HEK293 (cell line): ENCODE results near the gene FDXACB1.

Experiments used
- CTCF ChIA-PET: fragments of 350-600 bp; formaldehyde crosslinking; extraction: SDS; loops from one replicate; lab custom pipeline; 2021; ENCODE audit warnings: antibody characterized with exemption; lab: Yijun Ruan, JAX
- POLR2A ChIA-PET: fragments of 300-600 bp; formaldehyde crosslinking; extraction: SDS; loops from one replicate; lab custom pipeline; 2020; ENCODE audit warnings: antibody characterized with exemption, inconsistent platforms; lab: Yijun Ruan, JAX
- H3K27ac ChIP-seq: fragments of 200-500 bp; sonication (Bioruptor generic); 2 replicates; pipeline ENCODE4 v1.5.1; 2014; ENCODE audit warnings: low read depth, low read length, control low read depth, inconsistent platforms; ENCODE audit errors: extremely low read depth
- H3K36me3 ChIP-seq, 2 experiments: fragments of 200-500 bp in 1 of 2; sonication (Bioruptor generic) in 1 of 2; 1 replicate in 1 of 2; 2 replicates in 1 of 2; pipeline ENCODE4 v1.5.1; 2014 to 2017; ENCODE audit warnings: inconsistent platforms in 2 of 2, low read length in 2 of 2; ENCODE audit not compliant: control insufficient read depth in 2 of 2, insufficient read depth in 1 of 2
- H3K4me1 ChIP-seq: fragments of 200-500 bp; sonication (Bioruptor generic); 2 replicates; pipeline ENCODE4 v1.5.1; 2014; ENCODE audit warnings: mild to moderate bottlenecking, low read length, inconsistent platforms; ENCODE audit not compliant: control insufficient read depth, insufficient read depth
- H3K4me3 ChIP-seq: 2 replicates; pipeline ENCODE4 v1.5.1; 2011; ENCODE audit warnings: low read depth, mild to moderate bottlenecking, control low read depth, low read length, moderate library complexity
- H3K9me3 ChIP-seq: fragments of 200-500 bp; sonication (Bioruptor generic); 2 replicates; pipeline ENCODE4 v1.5.1; 2014; ENCODE audit warnings: low read depth, low read length, inconsistent platforms; ENCODE audit not compliant: control insufficient read depth, insufficient read depth
- BCL11B ChIP-seq: fragments of 450-650 bp; formaldehyde crosslinking; IDR thresholded peaks from 2 replicates; pipeline ENCODE4 v1.5.1; 2016; ENCODE audit warnings: low read depth, missing biosample characterization, missing genetic modification characterization
- GLIS1 ChIP-seq: fragments of 450-650 bp; formaldehyde crosslinking; IDR thresholded peaks from 2 replicates; pipeline ENCODE4 v1.5.1; 2016; ENCODE audit warnings: missing biosample characterization, missing genetic modification characterization
- SCRT1 ChIP-seq: fragments of 450-650 bp; formaldehyde crosslinking; IDR thresholded peaks from 2 replicates; pipeline ENCODE4 v1.5.1; 2016; ENCODE audit warnings: missing biosample characterization, missing genetic modification characterization, borderline replicate concordance
- YY1 ChIP-seq: fragments of 450-650 bp; formaldehyde crosslinking; IDR thresholded peaks from 2 replicates; pipeline ENCODE4 v1.5.1; 2018; ENCODE audit warnings: missing biosample characterization, missing genetic modification characterization
- ZBTB20 ChIP-seq: fragments of 450-650 bp; formaldehyde crosslinking; IDR thresholded peaks from 2 replicates; pipeline ENCODE4 v1.5.1; 2016; ENCODE audit warnings: missing biosample characterization, missing genetic modification characterization
- ZNF132 ChIP-seq: fragments of 450-650 bp; formaldehyde crosslinking; IDR thresholded peaks from 2 replicates; pipeline ENCODE4 v1.5.1; 2017; ENCODE audit warnings: missing biosample characterization, missing genetic modification characterization, borderline replicate concordance
- ZNF302 ChIP-seq: fragments of 450-650 bp; formaldehyde crosslinking; IDR thresholded peaks from 2 replicates; pipeline ENCODE4 v1.5.1; 2016; ENCODE audit warnings: missing biosample characterization, missing genetic modification characterization, low read depth
- ZNF354C ChIP-seq: fragments of 450-650 bp; formaldehyde crosslinking; IDR thresholded peaks from 2 replicates; pipeline ENCODE4 v1.5.1; 2016; ENCODE audit warnings: missing biosample characterization, missing genetic modification characterization, low read depth, borderline replicate concordance
- ZNF501 ChIP-seq: fragments of 450-650 bp; formaldehyde crosslinking; IDR thresholded peaks from 2 replicates; pipeline ENCODE4 v1.5.1; 2016; ENCODE audit warnings: missing biosample characterization, missing genetic modification characterization
- ZNF530 ChIP-seq: fragments of 450-650 bp; formaldehyde crosslinking; IDR thresholded peaks from 2 replicates; pipeline ENCODE4 v1.5.1; 2016; ENCODE audit warnings: low read depth, missing biosample characterization, missing genetic modification characterization
- ZNF596 ChIP-seq: fragments of 450-650 bp; IDR thresholded peaks from 2 replicates; pipeline ENCODE4 v1.5.0; 2018; ENCODE audit warnings: missing biosample characterization, mild to moderate bottlenecking, missing genetic modification characterization, moderate library complexity
- ZNF654 ChIP-seq: fragments of 450-650 bp; formaldehyde crosslinking; IDR thresholded peaks from 2 replicates; pipeline ENCODE4 v1.5.1; 2016; ENCODE audit warnings: low read depth, missing biosample characterization, missing genetic modification characterization
- ZNF664 ChIP-seq: fragments of 450-650 bp; formaldehyde crosslinking; IDR thresholded peaks from 2 replicates; pipeline ENCODE4 v1.5.1; 2016; ENCODE audit warnings: missing biosample characterization, missing genetic modification characterization
- ZNF707 ChIP-seq: fragments of 450-650 bp; formaldehyde crosslinking; IDR thresholded peaks from 2 replicates; pipeline ENCODE4 v1.5.1; 2016; ENCODE audit warnings: missing biosample characterization, missing genetic modification characterization
- TF ChIP-seq, protein P1 (sequence below): fragments of 450-650 bp; formaldehyde crosslinking; IDR thresholded peaks from 2 replicates; pipeline ENCODE4 v1.5.1; 2016; ENCODE audit warnings: missing biosample characterization, missing genetic modification characterization
- TF ChIP-seq, protein P2 (sequence below): sonication (generic); formaldehyde crosslinking; IDR thresholded peaks from 2 replicates; pipeline ENCODE4 v1.8.1; 2022; ENCODE audit warnings: mild to moderate bottlenecking, moderate library complexity, missing genetic modification reagents
- TF ChIP-seq, protein P3 (sequence below): fragments of 450-650 bp; formaldehyde crosslinking; IDR thresholded peaks from 2 replicates; pipeline ENCODE4 v1.5.1; 2016; ENCODE audit warnings: missing biosample characterization, missing genetic modification characterization
- TF ChIP-seq, protein P4 (sequence below): fragments of 450-650 bp; formaldehyde crosslinking; conservative IDR thresholded peaks from 2 replicates; pipeline ENCODE4 v1.5.1; 2016; ENCODE audit warnings: low read depth, missing biosample characterization, missing genetic modification characterization

Gene FDXACB1

DNA sequence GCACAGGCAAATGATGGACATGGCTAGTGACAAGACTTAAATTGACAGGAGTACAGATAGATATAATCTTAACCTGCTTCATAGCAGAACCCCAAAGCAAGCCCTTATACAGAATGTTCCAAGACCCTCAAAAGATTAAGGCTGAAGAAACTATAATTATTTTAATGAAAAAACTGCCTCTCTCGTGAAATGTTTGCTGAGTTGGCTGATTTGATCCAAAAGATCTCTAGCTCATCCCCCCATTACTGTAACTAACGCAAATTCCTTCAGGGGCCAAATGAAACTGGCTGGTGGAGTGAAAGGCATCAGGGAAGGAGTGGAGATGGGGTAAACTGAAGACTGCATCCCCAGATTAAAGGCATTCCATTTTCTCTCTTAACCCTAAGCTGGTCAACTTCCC, 26.9 kb downstream of the FDXACB1 start (continued):
- TF ChIP-seq, protein P1, sequence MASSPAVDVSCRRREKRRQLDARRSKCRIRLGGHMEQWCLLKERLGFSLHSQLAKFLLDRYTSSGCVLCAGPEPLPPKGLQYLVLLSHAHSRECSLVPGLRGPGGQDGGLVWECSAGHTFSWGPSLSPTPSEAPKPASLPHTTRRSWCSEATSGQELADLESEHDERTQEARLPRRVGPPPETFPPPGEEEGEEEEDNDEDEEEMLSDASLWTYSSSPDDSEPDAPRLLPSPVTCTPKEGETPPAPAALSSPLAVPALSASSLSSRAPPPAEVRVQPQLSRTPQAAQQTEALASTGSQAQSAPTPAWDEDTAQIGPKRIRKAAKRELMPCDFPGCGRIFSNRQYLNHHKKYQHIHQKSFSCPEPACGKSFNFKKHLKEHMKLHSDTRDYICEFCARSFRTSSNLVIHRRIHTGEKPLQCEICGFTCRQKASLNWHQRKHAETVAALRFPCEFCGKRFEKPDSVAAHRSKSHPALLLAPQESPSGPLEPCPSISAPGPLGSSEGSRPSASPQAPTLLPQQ = no peak
- TF ChIP-seq, protein P2, sequence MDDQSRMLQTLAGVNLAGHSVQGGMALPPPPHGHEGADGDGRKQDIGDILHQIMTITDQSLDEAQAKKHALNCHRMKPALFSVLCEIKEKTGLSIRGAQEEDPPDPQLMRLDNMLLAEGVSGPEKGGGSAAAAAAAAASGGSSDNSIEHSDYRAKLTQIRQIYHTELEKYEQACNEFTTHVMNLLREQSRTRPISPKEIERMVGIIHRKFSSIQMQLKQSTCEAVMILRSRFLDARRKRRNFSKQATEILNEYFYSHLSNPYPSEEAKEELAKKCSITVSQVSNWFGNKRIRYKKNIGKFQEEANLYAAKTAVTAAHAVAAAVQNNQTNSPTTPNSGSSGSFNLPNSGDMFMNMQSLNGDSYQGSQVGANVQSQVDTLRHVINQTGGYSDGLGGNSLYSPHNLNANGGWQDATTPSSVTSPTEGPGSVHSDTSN (CRISPR knock-in tag) = no peak
- TF ChIP-seq YY1 (tag by site-specific recombination) (no peak), BCL11B (tag by site-specific recombination) (no peak), ZBTB20 (tag by site-specific recombination) (no peak), ZNF302 (tag by site-specific recombination) (no peak)

DNA sequence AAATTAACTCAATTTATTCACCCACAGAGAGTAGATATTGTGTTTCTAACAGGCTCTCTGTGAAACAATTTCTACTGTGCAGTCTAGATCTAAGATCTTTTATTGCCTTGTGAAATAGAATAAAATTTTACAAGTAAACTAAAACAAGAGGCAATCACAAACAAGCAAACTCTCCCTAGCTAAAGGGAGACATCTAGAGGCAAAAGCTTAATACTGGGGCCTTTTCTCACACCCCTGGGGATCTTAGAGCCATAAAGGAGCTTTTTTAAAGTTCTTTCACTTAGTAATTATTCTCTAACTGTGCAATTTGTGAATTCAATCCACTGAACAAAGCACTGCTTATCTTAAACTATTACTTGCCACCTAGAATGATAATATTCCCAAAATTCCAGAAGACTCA, 27.3 kb downstream of the FDXACB1 start:
- TF ChIP-seq ZNF654 (tag by site-specific recombination) (peak; percentile 33), ZNF530 (tag by site-specific recombination) (no peak), ZNF707 (tag by site-specific recombination) (no peak), GLIS1 (tag by site-specific recombination) (0 out of 2 replicates have a peak, but pooled peaks have one; percentile 6)
- no peak overlapping the region for H3K4me3 ChIP-seq
- peaks cover 0 to 64% of the 10 kb centered on the region in 2 experiments; a peak in 2 of 3 replicates for H3K36me3 ChIP-seq
- ChIA-PET CTCF (interaction anchor here (1.3 to 2.3 kb wide), 3 partner anchors 9 to 265 kb away, joined by 5 to 8 read pairs (median 5); no protein-coding TSS in a partner anchor), POLR2A (interaction anchor here (1.1 kb wide), 1 partner anchor 19 kb away, joined by 3 read pairs; the partner anchor contains the start of gene ALG9)
- no peaks in the 10 kb centered on the region for H3K9me3 ChIP-seq
- H3K4me1 ChIP-seq = no peaks in the 10 kb centered on the region
- H3K27ac ChIP-seq = no peak overlapping the region

DNA sequence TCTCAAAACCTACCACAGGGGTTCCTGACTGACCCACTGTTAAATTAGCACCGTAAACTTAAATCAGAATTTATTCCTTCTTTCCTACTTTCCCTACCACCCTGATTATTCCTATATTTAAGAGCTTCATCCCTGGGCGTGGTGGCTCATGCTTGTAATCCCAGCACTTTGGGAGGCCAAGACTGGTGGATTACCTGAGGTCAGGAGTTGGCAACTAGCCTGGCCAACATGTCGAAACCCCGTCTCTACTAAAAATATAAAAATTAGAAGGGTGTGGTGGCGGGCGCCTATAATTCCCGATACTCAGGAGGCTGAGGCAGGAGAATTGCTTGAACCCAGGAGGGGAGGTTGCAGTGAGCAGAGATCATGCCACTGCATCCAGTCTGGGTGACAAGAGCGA, 27.9 kb downstream of the FDXACB1 start:
- no peak overlapping the region for H3K27ac ChIP-seq
- no peaks in the 10 kb centered on the region for H3K4me1 ChIP-seq
- ChIA-PET POLR2A (interaction anchor here (0.6 to 1.1 kb wide), 2 partner anchors 20 to 302 kb away, joined by 3 read pairs; partner anchors contain the start of gene ALG9), CTCF (interaction anchor here (0.7 to 2.2 kb wide), 4 partner anchors 9 to 265 kb away, joined by 3 to 5 read pairs (median 4); no protein-coding TSS in a partner anchor)
- peaks cover 0 to 66% of the 10 kb centered on the region in 2 experiments; a peak in 2 of 3 replicates for H3K36me3 ChIP-seq
- no peaks in the 10 kb centered on the region for H3K9me3 ChIP-seq
- TF ChIP-seq ZNF596 (tag by site-specific recombination) (no peak), ZNF664 (no peak), ZNF501 (tag by site-specific recombination) (no peak), ZNF354C (no peak), SCRT1 (no peak), ZNF132 (no peak)
- TF ChIP-seq, protein P3, sequence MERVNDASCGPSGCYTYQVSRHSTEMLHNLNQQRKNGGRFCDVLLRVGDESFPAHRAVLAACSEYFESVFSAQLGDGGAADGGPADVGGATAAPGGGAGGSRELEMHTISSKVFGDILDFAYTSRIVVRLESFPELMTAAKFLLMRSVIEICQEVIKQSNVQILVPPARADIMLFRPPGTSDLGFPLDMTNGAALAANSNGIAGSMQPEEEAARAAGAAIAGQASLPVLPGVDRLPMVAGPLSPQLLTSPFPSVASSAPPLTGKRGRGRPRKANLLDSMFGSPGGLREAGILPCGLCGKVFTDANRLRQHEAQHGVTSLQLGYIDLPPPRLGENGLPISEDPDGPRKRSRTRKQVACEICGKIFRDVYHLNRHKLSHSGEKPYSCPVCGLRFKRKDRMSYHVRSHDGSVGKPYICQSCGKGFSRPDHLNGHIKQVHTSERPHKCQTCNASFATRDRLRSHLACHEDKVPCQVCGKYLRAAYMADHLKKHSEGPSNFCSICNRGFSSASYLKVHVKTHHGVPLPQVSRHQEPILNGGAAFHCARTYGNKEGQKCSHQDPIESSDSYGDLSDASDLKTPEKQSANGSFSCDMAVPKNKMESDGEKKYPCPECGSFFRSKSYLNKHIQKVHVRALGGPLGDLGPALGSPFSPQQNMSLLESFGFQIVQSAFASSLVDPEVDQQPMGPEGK (tag by site-specific recombination) = no peak
- TF ChIP-seq, protein P4, sequence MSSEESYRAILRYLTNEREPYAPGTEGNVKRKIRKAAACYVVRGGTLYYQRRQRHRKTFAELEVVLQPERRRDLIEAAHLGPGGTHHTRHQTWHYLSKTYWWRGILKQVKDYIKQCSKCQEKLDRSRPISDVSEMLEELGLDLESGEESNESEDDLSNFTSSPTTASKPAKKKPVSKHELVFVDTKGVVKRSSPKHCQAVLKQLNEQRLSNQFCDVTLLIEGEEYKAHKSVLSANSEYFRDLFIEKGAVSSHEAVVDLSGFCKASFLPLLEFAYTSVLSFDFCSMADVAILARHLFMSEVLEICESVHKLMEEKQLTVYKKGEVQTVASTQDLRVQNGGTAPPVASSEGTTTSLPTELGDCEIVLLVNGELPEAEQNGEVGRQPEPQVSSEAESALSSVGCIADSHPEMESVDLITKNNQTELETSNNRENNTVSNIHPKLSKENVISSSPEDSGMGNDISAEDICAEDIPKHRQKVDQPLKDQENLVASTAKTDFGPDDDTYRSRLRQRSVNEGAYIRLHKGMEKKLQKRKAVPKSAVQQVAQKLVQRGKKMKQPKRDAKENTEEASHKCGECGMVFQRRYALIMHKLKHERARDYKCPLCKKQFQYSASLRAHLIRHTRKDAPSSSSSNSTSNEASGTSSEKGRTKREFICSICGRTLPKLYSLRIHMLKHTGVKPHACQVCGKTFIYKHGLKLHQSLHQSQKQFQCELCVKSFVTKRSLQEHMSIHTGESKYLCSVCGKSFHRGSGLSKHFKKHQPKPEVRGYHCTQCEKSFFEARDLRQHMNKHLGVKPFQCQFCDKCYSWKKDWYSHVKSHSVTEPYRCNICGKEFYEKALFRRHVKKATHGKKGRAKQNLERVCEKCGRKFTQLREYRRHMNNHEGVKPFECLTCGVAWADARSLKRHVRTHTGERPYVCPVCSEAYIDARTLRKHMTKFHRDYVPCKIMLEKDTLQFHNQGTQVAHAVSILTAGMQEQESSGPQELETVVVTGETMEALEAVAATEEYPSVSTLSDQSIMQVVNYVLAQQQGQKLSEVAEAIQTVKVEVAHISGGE (tag by site-specific recombination) = no peak
- H3K4me3 ChIP-seq = no peak overlapping the region
